Right atrium auricular region (tissue), 2 donors: Measurements from ENCODE around the gene AMPD1. TPM values are rescaled to one million over a fixed set of nuclear protein-coding genes. Genes with fewer than 3 reads are reported as not detected.

Source experiments
- DNase-seq: peaks from one replicate; pipeline ENCODE4 v3.0.0-alpha.2; 2019; ENCODE audit warnings: low spot score
- H3K27ac ChIP-seq, 2 donors: fragments of 200-600 bp; sonication (generic); 1 replicate in 1 of 2; 2 replicates in 1 of 2; pipeline ENCODE4 v1.5.1; 2016 to 2019
- H3K27me3 ChIP-seq, 2 donors: fragments of 200-600 bp; sonication (generic); one replicate each; pipeline versions ENCODE4 v1.5.1 to v1.6.0; 2017 to 2019
- H3K36me3 ChIP-seq: fragments of 200-600 bp; sonication (generic); one replicate; pipeline ENCODE4 v1.5.1; 2016
- H3K4me1 ChIP-seq, 2 donors: fragments of 200-600 bp; sonication (generic); one replicate each; pipeline versions ENCODE4 v1.5.1 to v1.6.0; 2017 to 2019
- H3K4me3 ChIP-seq, 2 donors: fragments of 200-600 bp; sonication (generic); 1 replicate in 1 of 2; 2 replicates in 1 of 2; pipeline ENCODE4 v1.5.1; 2017 to 2019; ENCODE audit warnings: mild to moderate bottlenecking in 1 of 2, moderate library complexity in 1 of 2
- H3K9me3 ChIP-seq, 2 donors: fragments of 200-600 bp; sonication (generic); one replicate each; pipeline ENCODE4 v1.5.1; 2019
- CTCF ChIP-seq, 2 donors: fragments of 200-600 bp; sonication (generic); IDR thresholded peaks; one replicate each; pipeline ENCODE4 v1.5.1; 2019; ENCODE audit warnings: antibody characterized with exemption in 2 of 2
- total RNA-seq, 2 donors: library from RNA; depleted of rRNA; stranded (reverse); fragments of >200 nt; gene quantifications; one replicate each; pipeline ENCODE4 v1.1.0, GENCODE V29; 2016

Gene AMPD1
- total RNA-seq, 2 donors from 2014 or later, result not detected

- Histone ChIP-seq H3K27ac (no peak overlapping the region), H3K4me3 (no peak overlapping the region), H3K36me3 (no peaks in the 10 kb centered on the region), H3K27me3 (no peaks in the 10 kb centered on the region), H3K4me1 (no peaks in the 10 kb centered on the region), H3K9me3 (no peaks in the 10 kb centered on the region)
- no peak for DNase-seq
- no peak for TF ChIP-seq CTCF (IDR thresholded peaks at IDR 0.05)
Measured at GRCh38 chr1:114688526-114688925, 6.8 kb downstream of the AMPD1 start.

DNA sequence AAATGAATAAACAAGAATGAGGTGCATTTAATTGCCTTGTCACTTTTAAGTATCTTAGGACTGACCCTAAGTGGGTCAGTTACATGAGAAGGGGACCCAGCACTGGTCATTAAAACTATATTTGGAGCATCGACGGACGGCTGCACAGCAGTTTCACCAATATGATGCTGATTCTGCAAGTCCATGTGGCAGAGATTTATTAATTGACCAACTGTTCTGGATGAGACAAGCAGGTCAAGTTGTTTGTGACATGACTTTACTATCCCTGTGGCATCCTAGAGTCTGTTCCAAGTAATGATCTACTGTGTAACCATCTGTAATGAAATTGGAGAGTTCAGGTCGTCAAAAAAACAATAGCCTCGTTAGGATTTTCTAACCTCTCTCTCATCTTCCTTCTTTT lies 9.5 kb downstream of the AMPD1 start:
- H3K27me3 ChIP-seq, result no peaks in the 10 kb centered on the region
- no peak overlapping the region for H3K27ac ChIP-seq
- DNase-seq, result no peak
- H3K4me1 ChIP-seq, result no peaks in the 10 kb centered on the region
- TF ChIP-seq CTCF (IDR thresholded peaks at IDR 0.05), result no peak
- no peaks in the 10 kb centered on the region for H3K9me3 ChIP-seq
- H3K4me3 ChIP-seq, result no peak overlapping the region
- H3K36me3 ChIP-seq, result no peaks in the 10 kb centered on the region

DNA sequence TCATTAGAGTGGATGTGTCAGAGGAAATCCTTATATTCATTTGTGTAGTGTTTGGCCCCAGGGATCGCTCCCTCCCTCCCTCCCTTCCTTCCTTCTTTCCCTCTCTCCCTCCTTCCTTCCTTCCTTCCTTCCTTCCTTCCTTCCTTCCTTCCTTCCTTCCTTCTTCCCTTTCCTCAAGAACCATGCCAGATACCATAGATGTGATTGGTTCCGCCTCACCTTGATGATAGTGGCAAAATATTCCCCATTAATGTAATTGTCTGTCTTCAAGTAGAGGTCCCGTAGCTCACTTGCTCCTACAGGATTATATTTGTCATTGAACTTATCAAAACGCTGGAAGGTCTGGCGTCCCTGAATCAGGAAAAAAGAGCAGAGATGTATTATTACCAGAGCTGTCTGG lies 17.7 kb downstream of the AMPD1 start:
- no peaks in the 10 kb centered on the region for H3K9me3 ChIP-seq
- H3K4me1 ChIP-seq, result no peaks in the 10 kb centered on the region
- no peak overlapping the region for H3K27ac ChIP-seq
- H3K4me3 ChIP-seq, result no peak overlapping the region
- DNase-seq, result no peak
- TF ChIP-seq CTCF (IDR thresholded peaks at IDR 0.05), result no peak
- no peaks in the 10 kb centered on the region for H3K36me3 ChIP-seq
- H3K27me3 ChIP-seq, result no peaks in the 10 kb centered on the region

DNA sequence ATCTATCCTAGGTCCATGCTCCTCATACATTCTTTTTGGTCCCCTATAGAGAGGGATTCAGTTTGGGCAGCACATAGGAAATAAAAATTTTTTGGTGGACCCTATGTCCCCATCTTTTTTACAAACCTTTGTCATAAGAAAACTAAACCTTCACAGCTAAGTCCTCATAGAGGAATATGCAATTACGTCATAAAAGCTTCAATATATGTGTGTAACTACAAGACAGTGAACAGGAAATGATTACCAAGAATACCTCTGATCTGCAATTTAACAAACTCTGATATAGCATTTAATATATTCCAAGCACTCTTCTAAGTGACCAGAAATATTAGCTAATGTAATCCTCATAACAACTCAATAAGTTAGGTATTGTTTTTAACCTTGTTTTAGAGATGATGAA lies 19.2 kb downstream of the AMPD1 start:
- H3K9me3 ChIP-seq, result no peaks in the 10 kb centered on the region
- no peaks in the 10 kb centered on the region for H3K4me1 ChIP-seq
- H3K36me3 ChIP-seq, result no peaks in the 10 kb centered on the region
- no peaks in the 10 kb centered on the region for H3K27me3 ChIP-seq
- no peak overlapping the region for H3K4me3 ChIP-seq
- no peak for TF ChIP-seq CTCF (IDR thresholded peaks at IDR 0.05)
- DNase-seq, result no peak
- H3K27ac ChIP-seq, result no peak overlapping the region

DNA sequence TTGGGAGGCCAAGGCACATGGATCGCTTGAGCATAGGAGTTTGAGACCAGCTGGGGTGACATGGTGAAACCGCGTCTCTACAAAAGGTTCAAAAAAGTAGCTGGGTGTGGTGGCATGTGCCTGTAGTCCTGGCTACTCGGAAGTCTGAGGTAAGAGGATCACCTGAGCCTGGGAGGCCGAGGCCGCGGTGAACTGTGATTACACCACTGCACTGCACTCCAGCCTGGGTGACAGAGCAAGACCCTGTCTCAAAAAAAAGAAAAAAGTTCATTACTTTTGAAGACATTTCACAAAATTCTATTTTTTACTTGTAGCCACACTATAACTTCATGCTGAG lies 23.4 kb downstream of the AMPD1 start:
- Histone ChIP-seq H3K36me3 (no peaks in the 10 kb centered on the region), H3K27ac (no peak overlapping the region)
- TF ChIP-seq CTCF (IDR thresholded peaks at IDR 0.05), result no peak

More for the DNA sequence above, 23.4 kb downstream of the AMPD1 start:
- no peak overlapping the region for H3K4me3 ChIP-seq
- DNase-seq, result no peak
- peaks cover 0 to 6% of the 10 kb centered on the region in 2 donors for H3K4me1 ChIP-seq
- no peaks in the 10 kb centered on the region for H3K9me3 ChIP-seq
- H3K27me3 ChIP-seq, result no peaks in the 10 kb centered on the region
